ENCODE data around the gene TMEM17. TPM values are rescaled to one million over a fixed set of nuclear protein-coding genes. Genes with fewer than 3 reads are reported as not detected.

TMEM17 gene
- polyA plus RNA-seq, 1 experiment = 2.5 TPM

DNA sequence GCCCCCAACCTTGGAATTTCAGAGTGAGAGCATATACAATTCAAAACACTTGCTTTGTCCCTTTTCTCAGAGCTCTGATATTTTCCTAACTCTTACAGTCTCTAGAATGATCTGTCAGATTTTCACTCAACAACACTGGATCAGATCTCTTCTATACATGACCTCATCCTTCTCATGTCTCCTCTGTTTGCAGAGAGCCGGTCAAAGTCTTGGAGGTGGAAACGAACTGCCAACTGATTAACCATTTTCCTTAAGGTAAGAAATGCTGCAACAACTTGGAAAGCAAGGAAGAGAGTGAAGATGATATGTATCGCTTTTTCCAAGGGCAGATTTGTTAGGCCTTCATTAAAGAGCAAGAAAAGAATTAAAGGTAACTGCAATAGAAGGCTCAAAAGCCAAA, 4.9 kb downstream of the TMEM17 start:
- no peaks in the 10 kb centered on the region for H3K27me3 ChIP-seq (ENCODE audit: control insufficient read depth, insufficient read depth, low read length)
- ChIA-PET CTCF (interaction anchor here (0.6 kb wide), 1 partner anchor 13 kb away, joined by 3 read pairs; no protein-coding TSS in a partner anchor), POLR2A (no interaction called here)
- no peaks in the 10 kb centered on the region for H3K9me3 ChIP-seq (ENCODE audit: control insufficient read depth, insufficient read depth, low read length)
- H3K4me3 ChIP-seq (ENCODE audit: low read depth, low read length) = no peak overlapping the region
- TF ChIP-seq, protein P1, sequence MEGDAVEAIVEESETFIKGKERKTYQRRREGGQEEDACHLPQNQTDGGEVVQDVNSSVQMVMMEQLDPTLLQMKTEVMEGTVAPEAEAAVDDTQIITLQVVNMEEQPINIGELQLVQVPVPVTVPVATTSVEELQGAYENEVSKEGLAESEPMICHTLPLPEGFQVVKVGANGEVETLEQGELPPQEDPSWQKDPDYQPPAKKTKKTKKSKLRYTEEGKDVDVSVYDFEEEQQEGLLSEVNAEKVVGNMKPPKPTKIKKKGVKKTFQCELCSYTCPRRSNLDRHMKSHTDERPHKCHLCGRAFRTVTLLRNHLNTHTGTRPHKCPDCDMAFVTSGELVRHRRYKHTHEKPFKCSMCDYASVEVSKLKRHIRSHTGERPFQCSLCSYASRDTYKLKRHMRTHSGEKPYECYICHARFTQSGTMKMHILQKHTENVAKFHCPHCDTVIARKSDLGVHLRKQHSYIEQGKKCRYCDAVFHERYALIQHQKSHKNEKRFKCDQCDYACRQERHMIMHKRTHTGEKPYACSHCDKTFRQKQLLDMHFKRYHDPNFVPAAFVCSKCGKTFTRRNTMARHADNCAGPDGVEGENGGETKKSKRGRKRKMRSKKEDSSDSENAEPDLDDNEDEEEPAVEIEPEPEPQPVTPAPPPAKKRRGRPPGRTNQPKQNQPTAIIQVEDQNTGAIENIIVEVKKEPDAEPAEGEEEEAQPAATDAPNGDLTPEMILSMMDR (IDR thresholded peaks at IDR 0.05; ENCODE audit: low read depth, low read length) = no peak
- H3K27ac ChIP-seq (ENCODE audit: low read depth, low read length) = no peak overlapping the region
- no peak for DNase-seq (ENCODE audit: low read depth, low spot score)

DNA sequence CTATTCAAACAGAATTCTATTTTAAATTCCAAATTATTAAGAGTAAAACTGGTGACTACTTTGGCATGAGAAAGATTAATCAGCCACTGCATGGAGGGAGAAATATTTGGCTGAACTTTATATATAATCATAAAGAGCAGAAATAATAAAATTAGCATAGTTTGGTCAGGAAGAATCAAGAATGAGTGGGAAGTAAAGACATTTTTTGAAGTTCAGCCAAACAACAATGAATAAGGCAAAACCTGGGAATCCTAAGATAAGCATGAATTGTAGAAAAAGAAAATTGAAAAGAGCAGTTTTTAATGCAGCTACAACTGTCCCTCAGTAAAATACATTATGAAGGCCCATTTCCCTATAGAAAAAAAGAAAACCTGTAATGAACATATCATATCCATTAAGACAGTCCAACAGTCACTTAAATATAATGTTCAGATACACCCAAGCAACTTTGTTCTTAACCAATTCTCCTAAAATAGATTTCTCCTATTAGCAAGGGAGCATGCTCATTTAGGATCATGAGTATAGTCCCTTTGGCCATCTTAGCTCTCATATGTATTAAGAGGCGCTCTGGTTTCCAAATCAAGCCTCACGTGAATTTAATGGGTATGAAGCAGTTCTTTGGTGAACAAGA, 6.5 kb downstream of the TMEM17 start:
- H3K9me3 ChIP-seq (ENCODE audit: control insufficient read depth, insufficient read depth, low read length) = no peaks in the 10 kb centered on the region
- ChIA-PET POLR2A (no interaction called here), CTCF (no interaction called here)
- H3K27me3 ChIP-seq (ENCODE audit: control insufficient read depth, insufficient read depth, low read length) = no peaks in the 10 kb centered on the region
- TF ChIP-seq, protein P1 (IDR thresholded peaks at IDR 0.05; ENCODE audit: low read depth, low read length) = no peak
- DNase-seq (ENCODE audit: low read depth, low spot score) = no peak
- H3K4me3 ChIP-seq (ENCODE audit: low read depth, low read length) = no peak overlapping the region
- no peak overlapping the region for H3K27ac ChIP-seq (ENCODE audit: low read depth, low read length)

DNA sequence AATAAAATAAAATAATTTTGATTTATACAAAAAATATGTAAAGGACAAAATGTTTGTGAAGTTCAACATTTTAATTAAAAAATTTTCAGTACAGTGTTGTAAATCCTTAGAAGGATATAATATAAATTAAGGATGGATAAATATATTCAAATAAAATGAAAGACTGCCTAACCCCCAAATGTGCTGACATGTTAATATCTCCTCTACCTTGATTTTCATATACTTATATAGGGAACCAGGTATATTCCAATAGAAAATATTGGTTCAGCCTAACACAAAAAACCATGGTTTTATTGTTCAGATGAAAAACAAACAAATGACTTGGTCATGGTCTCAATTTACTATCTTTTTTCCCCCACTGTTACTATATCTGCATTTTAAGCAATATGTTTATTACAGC, 7.3 kb downstream of the TMEM17 start:
- ChIA-PET POLR2A (no interaction called here), CTCF (no interaction called here)
- TF ChIP-seq, protein P1 (IDR thresholded peaks at IDR 0.05; ENCODE audit: low read depth, low read length) = no peak
- Histone ChIP-seq H3K4me3 (ENCODE audit: low read depth, low read length) (no peak overlapping the region), H3K27me3 (ENCODE audit: control insufficient read depth, insufficient read depth, low read length) (no peaks in the 10 kb centered on the region), H3K27ac (ENCODE audit: low read depth, low read length) (no peak overlapping the region), H3K9me3 (ENCODE audit: control insufficient read depth, insufficient read depth, low read length) (no peaks in the 10 kb centered on the region)
- DNase-seq (ENCODE audit: low read depth, low spot score) = no peak

DNA sequence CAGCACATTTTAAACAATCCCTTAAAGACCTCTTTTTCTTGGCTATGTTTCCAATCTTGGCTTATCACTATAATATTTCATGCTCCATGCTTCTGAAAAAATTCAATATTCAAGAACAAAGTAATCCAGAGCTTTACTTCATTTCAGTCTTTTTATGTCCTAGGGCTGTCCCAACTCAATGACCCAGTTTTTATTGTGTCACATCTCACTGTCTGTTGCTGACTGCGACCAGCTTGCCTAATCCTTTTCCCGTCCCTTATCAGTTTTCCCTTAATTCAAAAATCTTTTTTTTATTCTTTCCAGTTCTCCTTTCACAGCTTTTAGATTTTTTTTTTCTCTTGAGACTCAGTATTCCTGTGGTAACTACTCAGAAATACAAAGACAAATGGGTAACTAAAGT, 10.2 kb downstream of the TMEM17 start:
- no peak for DNase-seq (ENCODE audit: low read depth, low spot score)
- Histone ChIP-seq H3K9me3 (ENCODE audit: control insufficient read depth, insufficient read depth, low read length) (no peaks in the 10 kb centered on the region), H3K27ac (ENCODE audit: low read depth, low read length) (no peak overlapping the region), H3K4me3 (ENCODE audit: low read depth, low read length) (no peak overlapping the region), H3K27me3 (ENCODE audit: control insufficient read depth, insufficient read depth, low read length) (no peaks in the 10 kb centered on the region)
- TF ChIP-seq, protein P1 (IDR thresholded peaks at IDR 0.05; ENCODE audit: low read depth, low read length) = no peak
- ChIA-PET POLR2A (no interaction called here), CTCF (interaction anchor here (1.8 kb wide), 1 partner anchor 39 kb away, joined by 5 read pairs; no protein-coding TSS in a partner anchor)

DNA sequence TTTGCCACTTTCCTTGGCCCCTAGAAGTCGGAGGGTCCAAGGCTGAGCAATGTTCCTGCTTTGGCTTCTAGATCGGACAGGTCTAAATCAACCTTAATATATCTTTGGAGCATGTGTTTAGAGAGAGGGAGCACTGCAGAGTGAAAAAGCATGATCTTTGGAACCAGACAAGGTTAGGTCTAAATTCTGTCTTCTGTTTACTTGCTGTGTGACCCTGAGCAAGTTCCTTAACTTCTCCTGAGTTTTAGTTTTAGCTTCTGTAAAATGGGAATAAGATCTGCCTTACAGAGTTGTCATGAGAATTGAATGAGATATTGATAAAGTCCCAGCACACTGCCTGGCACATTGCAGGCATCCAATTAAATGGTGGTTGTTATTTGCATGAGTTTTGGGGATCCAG, 13.9 kb downstream of the TMEM17 start:
- Histone ChIP-seq H3K27ac (ENCODE audit: low read depth, low read length) (no peak overlapping the region), H3K27me3 (ENCODE audit: control insufficient read depth, insufficient read depth, low read length) (no peaks in the 10 kb centered on the region), H3K9me3 (ENCODE audit: control insufficient read depth, insufficient read depth, low read length) (no peaks in the 10 kb centered on the region), H3K4me3 (ENCODE audit: low read depth, low read length) (no peak overlapping the region)
- ChIA-PET POLR2A (no interaction called here), CTCF (no interaction called here)
- no peak for DNase-seq (ENCODE audit: low read depth, low spot score)
- TF ChIP-seq, protein P1 (IDR thresholded peaks at IDR 0.05; ENCODE audit: low read depth, low read length) = no peak
